PFSK-1 (cell line): ENCODE measurements around the gene GRK3.

ENCODE experiments used
- FOXP2 ChIP-seq: optimal IDR thresholded peaks from 2 replicates; pipeline ENCODE3; 2011; ENCODE audit warnings: borderline replicate concordance, control low read depth, inconsistent platforms; ENCODE audit not compliant: insufficient read depth; ENCODE audit errors: extremely low read length, extremely low read depth
- POLR2AphosphoS5 ChIP-seq: IDR thresholded peaks from 2 replicates; pipeline ENCODE4 v1.6.1; 2012; ENCODE audit warnings: low read depth, mild to moderate bottlenecking, control low read depth, low read length, moderate library complexity
- REST ChIP-seq, 2 experiments: IDR thresholded peaks; 2 replicates each; pipeline versions ENCODE4 v1.6.1 to v1.8.0; 2011 to 2012; ENCODE audit warnings: low read depth in 2 of 2, low read length in 2 of 2, control low read depth in 1 of 2, inconsistent platforms in 1 of 2, mild to moderate bottlenecking in 1 of 2, moderate library complexity in 1 of 2; ENCODE audit not compliant: insufficient read depth in 1 of 2
- SIN3A ChIP-seq: IDR thresholded peaks from 2 replicates; pipeline ENCODE4 v1.6.1; 2012; ENCODE audit warnings: mild to moderate bottlenecking, low read length, moderate library complexity, borderline replicate concordance; ENCODE audit not compliant: insufficient read depth
- TAF1 ChIP-seq: IDR thresholded peaks from 2 replicates; pipeline ENCODE4 v1.6.1; 2012; ENCODE audit warnings: low read length, control low read depth, borderline replicate concordance; ENCODE audit not compliant: insufficient read depth

GRK3 gene

GRCh38 chr22:25672289-25673084, 108.0 kb downstream of the GRK3 start:
- TF ChIP-seq REST (IDR thresholded peaks at IDR 0.05; ENCODE audit: insufficient read depth in 1 of 2, low read depth in 2 of 2, low read length in 2 of 2): no peak
- no peak for TF ChIP-seq SIN3A
- no peak for TF ChIP-seq FOXP2
- TF ChIP-seq TAF1: no peak
- no peak for TF ChIP-seq POLR2AphosphoS5

- no peak for TF ChIP-seq FOXP2
- TF ChIP-seq TAF1: no peak
- no peak for TF ChIP-seq SIN3A
- TF ChIP-seq POLR2AphosphoS5: no peak
- no peak for TF ChIP-seq REST (IDR thresholded peaks at IDR 0.05; ENCODE audit: insufficient read depth in 1 of 2, low read depth in 2 of 2, low read length in 2 of 2)
Observed at GRCh38 chr22:25673713-25674112, 109.2 kb downstream of the GRK3 start.

- no peak for TF ChIP-seq POLR2AphosphoS5
Observed at GRCh38 chr22:25677631-25678030, 113.2 kb downstream of the GRK3 start.

DNA sequence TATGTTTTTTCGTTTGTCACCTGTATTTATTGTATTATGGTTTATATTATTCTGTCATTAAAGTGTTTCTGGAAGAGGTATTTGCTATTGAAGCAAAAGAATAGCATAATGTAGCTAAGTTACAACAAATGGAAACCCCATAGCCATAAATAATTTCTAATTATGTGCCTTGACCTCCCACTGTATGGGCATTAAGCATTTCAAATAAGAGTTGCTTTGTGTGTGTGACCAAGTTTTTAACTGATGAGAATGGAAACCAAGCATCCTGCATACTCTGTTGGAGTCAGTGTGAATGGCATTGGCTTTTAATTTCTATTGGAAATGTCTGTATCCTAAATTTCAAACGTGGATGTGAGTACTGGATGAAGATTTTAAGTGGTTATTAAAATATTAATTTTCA, 115.6 kb downstream of the GRK3 start:
- TF ChIP-seq TAF1 (no peak), POLR2AphosphoS5 (no peak)

DNA sequence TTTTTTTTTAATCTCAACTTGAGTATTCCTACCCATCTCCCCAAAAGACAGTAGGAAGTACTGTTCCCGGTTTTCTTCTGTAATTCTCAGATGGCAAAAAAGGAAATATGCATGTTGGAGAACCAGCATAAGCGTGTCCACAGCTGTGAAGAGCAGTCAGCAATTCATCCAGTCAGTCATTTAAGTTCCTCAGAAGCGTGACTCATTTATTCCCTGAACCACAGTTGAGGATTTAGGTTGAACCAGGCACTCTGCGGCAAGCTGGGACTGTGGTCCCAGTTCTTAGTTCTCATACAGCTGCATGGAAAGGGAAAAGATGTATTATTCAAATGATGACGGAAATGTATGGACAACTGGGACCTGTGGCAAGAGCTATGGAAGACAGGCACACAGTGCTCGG, 116.5 kb downstream of the GRK3 start:
- TF ChIP-seq POLR2AphosphoS5 (no peak), FOXP2 (no peak), TAF1 (no peak), REST (IDR thresholded peaks at IDR 0.05; ENCODE audit: insufficient read depth in 1 of 2, low read depth in 2 of 2, low read length in 2 of 2) (no peak), SIN3A (no peak)

- TF ChIP-seq SIN3A (no peak), FOXP2 (no peak), REST (IDR thresholded peaks at IDR 0.05; ENCODE audit: insufficient read depth in 1 of 2, low read depth in 2 of 2, low read length in 2 of 2) (no peak), TAF1 (no peak), POLR2AphosphoS5 (no peak)
Observed at GRCh38 chr22:25682109-25682508, 117.6 kb downstream of the GRK3 start.
